Central memory CD8-positive, alpha-beta T cell (primary cell): ENCODE data around the gene EIF3B.

ENCODE experiments used
- ATAC-seq: fragments of 150-1000 bp; cut with Tn5 transposase; replicated peaks from 2 replicates; pipeline ENCODE4 v1.10.0; 2022; ENCODE audit warnings: mild to moderate bottlenecking, moderate FRiP score, moderate number of reproducible peaks; ENCODE audit not compliant: poor library complexity, severe bottlenecking; ENCODE audit errors: extremely low read depth
- DNase-seq, 2 donors: peaks; one replicate each; pipeline ENCODE4 v3.0.0; 2021; ENCODE audit warnings: low spot score in 2 of 2
- H3K27ac Mint-ChIP-seq: one replicate; pipeline ENCODE4 v1.8.0; 2022; ENCODE audit warnings: low read depth, mild to moderate bottlenecking, moderate library complexity, mixed read lengths
- H3K27me3 Mint-ChIP-seq: one replicate; pipeline ENCODE4 v1.8.0; 2022; ENCODE audit warnings: mixed read lengths
- H3K36me3 Mint-ChIP-seq: one replicate; pipeline ENCODE4 v1.8.0; 2022; ENCODE audit warnings: mild to moderate bottlenecking, moderate library complexity, mixed read lengths; ENCODE audit not compliant: insufficient read depth
- H3K4me1 Mint-ChIP-seq: one replicate; pipeline ENCODE4 v1.8.0; 2022; ENCODE audit warnings: mixed read lengths
- H3K4me3 Mint-ChIP-seq: one replicate; pipeline ENCODE4 v1.8.0; 2022; ENCODE audit warnings: mild to moderate bottlenecking, moderate library complexity, mixed read lengths
- H3K9me3 Mint-ChIP-seq: one replicate; pipeline ENCODE4 v1.8.0; 2022; ENCODE audit warnings: mixed read lengths

The EIF3B gene

DNA sequence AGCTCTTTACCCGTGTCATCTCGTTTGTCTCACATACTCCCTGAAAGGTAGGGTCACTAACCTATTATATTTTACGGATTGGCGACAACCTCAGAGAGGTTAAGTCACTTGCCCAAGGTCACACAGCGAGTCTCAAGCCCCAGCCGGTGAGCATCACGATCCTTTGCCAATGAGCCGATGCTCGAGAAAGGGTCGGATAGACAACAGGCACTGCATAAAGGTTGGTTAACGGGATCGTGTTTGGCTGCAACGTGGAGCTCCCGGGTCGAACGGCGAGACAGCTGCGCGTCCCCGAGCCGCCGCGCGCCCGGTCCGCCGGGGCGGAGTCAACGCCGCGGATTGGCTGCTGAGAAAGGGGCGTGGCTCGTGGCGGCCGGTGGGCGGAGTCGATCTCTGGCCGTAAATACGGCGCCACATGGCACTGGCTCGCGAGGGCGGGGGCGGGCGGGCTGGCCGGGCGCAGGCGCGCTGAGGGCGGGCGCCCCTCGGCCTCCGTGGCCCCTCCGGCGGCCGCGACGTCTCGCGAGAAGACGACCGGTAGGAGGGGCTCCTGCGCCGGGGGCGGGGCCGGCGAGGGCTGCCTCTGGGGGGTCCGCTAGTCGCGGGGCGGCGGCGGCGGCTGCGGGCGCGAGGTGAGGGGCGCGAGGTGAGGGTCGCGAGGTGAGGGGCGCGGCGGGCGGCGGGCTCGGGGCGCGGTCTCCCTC lies 48.5 kb downstream of the EIF3B start, which contains the start of gene CHST12:
Gene CHST12, plus strand, starts transcription at position 598 of the 704 bp plus-strand sequence. CDS start 29,029 bp downstream, outside the sequence.
- ATAC-seq, result peak; percentile 49

GRCh38 chr7:2403718-2404648 lies 49.4 kb downstream of the EIF3B start:
- ATAC-seq (peak; percentile 11), DNase-seq (peak in 1 of 2 donors; percentile 18)
- Mint-ChIP-seq H3K27ac (peak overlapping the region; percentile 92), H3K36me3 (peaks cover 17% of the 10 kb centered on the region), H3K9me3 (no peaks in the 10 kb centered on the region), H3K4me3 (peak overlapping the region; percentile 92), H3K4me1 (peaks cover 53% of the 10 kb centered on the region), H3K27me3 (no peaks in the 10 kb centered on the region)

More for the DNA sequence above, 48.5 kb downstream of the EIF3B start, which contains the start of gene CHST12:
- no peaks in the 10 kb centered on the region for H3K27me3 Mint-ChIP-seq
- peak; percentile 93 for DNase-seq
- peaks cover 17% of the 10 kb centered on the region for H3K36me3 Mint-ChIP-seq
- no peaks in the 10 kb centered on the region for H3K9me3 Mint-ChIP-seq
- H3K4me3 Mint-ChIP-seq, result peak within 1 kb of the TSS; percentile 92
- peaks cover 49% of the 10 kb centered on the region for H3K4me1 Mint-ChIP-seq
- peak within 1 kb of the TSS; percentile 92 for H3K27ac Mint-ChIP-seq

GRCh38 chr7:2404714-2405119 lies 50.1 kb downstream of the EIF3B start:
- ATAC-seq (no peak), DNase-seq (no peak)
- H3K27ac Mint-ChIP-seq, result peak overlapping the region; percentile 92
- H3K36me3 Mint-ChIP-seq, result peaks cover 17% of the 10 kb centered on the region
- no peaks in the 10 kb centered on the region for H3K9me3 Mint-ChIP-seq
- peaks cover 56% of the 10 kb centered on the region for H3K4me1 Mint-ChIP-seq
- no peaks in the 10 kb centered on the region for H3K27me3 Mint-ChIP-seq
- H3K4me3 Mint-ChIP-seq, result peak overlapping the region; percentile 92

- peaks cover 17% of the 10 kb centered on the region for H3K36me3 Mint-ChIP-seq
Observed at GRCh38 chr7:2405201-2405600, 50.6 kb downstream of the EIF3B start.

DNA sequence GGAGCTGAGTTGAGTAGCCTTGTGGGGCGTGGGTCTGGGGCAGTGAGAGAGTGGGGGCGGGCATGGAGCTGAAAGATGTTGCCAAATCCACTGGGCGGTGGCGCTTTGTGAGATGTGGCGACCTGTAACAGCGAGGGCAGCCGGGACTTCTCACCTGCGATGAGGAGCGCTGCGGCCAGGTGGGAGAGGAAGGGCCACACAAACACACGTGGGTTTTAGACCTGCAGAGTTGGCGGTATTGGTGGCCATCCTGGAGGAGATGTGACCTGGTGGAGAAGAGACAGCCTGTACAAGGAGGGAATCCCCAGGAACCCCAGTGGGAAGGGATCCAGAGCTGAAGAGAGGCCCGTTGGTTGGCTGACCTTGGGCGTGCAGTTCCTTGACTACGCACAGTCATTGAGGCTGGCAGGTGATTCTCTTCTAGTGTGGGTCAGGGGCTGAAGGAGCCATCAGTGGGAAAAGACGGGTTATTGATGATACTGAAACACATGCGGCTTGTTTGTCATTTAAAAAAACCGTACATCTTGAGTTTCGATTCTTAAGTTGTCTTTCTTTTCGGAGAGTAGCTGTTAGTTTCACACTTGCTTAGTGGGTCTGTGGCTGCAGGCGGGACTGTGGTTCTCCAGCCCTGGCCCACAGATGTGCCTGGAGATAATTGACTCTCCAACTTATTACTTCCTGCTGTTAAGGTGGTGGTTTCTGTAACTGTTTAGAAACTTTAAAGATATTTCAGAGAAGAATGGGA lies 51.1 kb downstream of the EIF3B start:
- Mint-ChIP-seq H3K36me3 (peaks cover 20% of the 10 kb centered on the region), H3K4me3 (peak overlapping the region; percentile 92), H3K27me3 (no peaks in the 10 kb centered on the region), H3K4me1 (peaks cover 62% of the 10 kb centered on the region), H3K9me3 (no peaks in the 10 kb centered on the region), H3K27ac (peak overlapping the region; percentile 92)
- peak; percentile 35 to 72 for DNase-seq
- peak; percentile 69 for ATAC-seq

More at GRCh38 chr7:2405201-2405600, 50.6 kb downstream of the EIF3B start:
- peak overlapping the region; percentile 92 for H3K4me3 Mint-ChIP-seq
- H3K4me1 Mint-ChIP-seq, result peaks cover 56% of the 10 kb centered on the region
- no peaks in the 10 kb centered on the region for H3K9me3 Mint-ChIP-seq
- H3K27me3 Mint-ChIP-seq, result no peaks in the 10 kb centered on the region
- ATAC-seq (no peak), DNase-seq (no peak)
- H3K27ac Mint-ChIP-seq, result peak overlapping the region; percentile 92

- H3K9me3 Mint-ChIP-seq, result no peaks in the 10 kb centered on the region
- peaks cover 90% of the 10 kb centered on the region for H3K4me1 Mint-ChIP-seq
- DNase-seq (no peak), ATAC-seq (no peak)
- peak overlapping the region; percentile 89 for H3K27ac Mint-ChIP-seq
- peak overlapping the region; percentile 58 for H3K4me3 Mint-ChIP-seq
- peaks cover 21% of the 10 kb centered on the region for H3K36me3 Mint-ChIP-seq
- H3K27me3 Mint-ChIP-seq, result no peaks in the 10 kb centered on the region
Observed at GRCh38 chr7:2409745-2410414, 55.3 kb downstream of the EIF3B start.

GRCh38 chr7:2411049-2411448 lies 56.4 kb downstream of the EIF3B start:
- DNase-seq, result no peak
- Mint-ChIP-seq H3K4me3 (no peak overlapping the region), H3K4me1 (peaks cover 81% of the 10 kb centered on the region), H3K27ac (peak overlapping the region; percentile 11), H3K9me3 (no peaks in the 10 kb centered on the region), H3K36me3 (peaks cover 15% of the 10 kb centered on the region), H3K27me3 (no peaks in the 10 kb centered on the region)
- ATAC-seq, result no peak

- ATAC-seq (no peak), DNase-seq (no peak)
- no peaks in the 10 kb centered on the region for H3K27me3 Mint-ChIP-seq
- H3K9me3 Mint-ChIP-seq, result no peaks in the 10 kb centered on the region
- H3K27ac Mint-ChIP-seq, result peak overlapping the region; percentile 11
- no peak overlapping the region for H3K4me3 Mint-ChIP-seq
- peaks cover 79% of the 10 kb centered on the region for H3K4me1 Mint-ChIP-seq
- H3K36me3 Mint-ChIP-seq, result peaks cover 17% of the 10 kb centered on the region
Observed at GRCh38 chr7:2411815-2412586, 57.4 kb downstream of the EIF3B start.

GRCh38 chr7:2412587-2413201 lies 58.1 kb downstream of the EIF3B start:
- Mint-ChIP-seq H3K36me3 (peaks cover 17% of the 10 kb centered on the region), H3K9me3 (no peaks in the 10 kb centered on the region), H3K27me3 (no peaks in the 10 kb centered on the region), H3K4me1 (peaks cover 81% of the 10 kb centered on the region), H3K4me3 (peak overlapping the region; percentile 54), H3K27ac (peak overlapping the region; percentile 85)
- DNase-seq (no peak), ATAC-seq (no peak)

DNA sequence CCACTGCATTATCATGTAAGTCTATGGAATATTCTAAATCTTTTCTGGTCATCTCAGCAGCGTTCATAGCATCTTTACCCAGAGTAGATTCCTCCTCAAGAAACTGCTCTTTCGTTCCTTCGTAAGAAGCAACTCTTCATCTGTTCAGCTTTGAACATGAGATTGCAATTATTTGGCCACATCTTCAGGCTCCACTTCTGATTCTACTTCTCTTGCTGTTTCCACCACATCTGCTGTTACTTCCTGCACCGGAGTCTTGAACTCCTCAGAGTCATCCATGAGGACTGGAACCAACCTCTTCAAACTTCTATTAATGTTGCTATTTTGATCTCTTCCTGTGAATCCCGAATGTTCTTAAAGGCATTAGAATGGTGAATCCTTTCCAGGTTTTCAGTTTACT lies 61.4 kb downstream of the EIF3B start:
- peak overlapping the region; percentile 6 for H3K27ac Mint-ChIP-seq
- H3K27me3 Mint-ChIP-seq, result no peaks in the 10 kb centered on the region
- ATAC-seq (no peak), DNase-seq (no peak)
- H3K9me3 Mint-ChIP-seq, result no peaks in the 10 kb centered on the region
- H3K4me1 Mint-ChIP-seq, result peaks cover 57% of the 10 kb centered on the region
- H3K36me3 Mint-ChIP-seq, result peaks cover 22% of the 10 kb centered on the region
- H3K4me3 Mint-ChIP-seq, result peak overlapping the region; percentile 0

- peaks cover 55% of the 10 kb centered on the region for H3K4me1 Mint-ChIP-seq
- H3K4me3 Mint-ChIP-seq, result peak overlapping the region; percentile 0
- H3K27ac Mint-ChIP-seq, result peak overlapping the region; percentile 6
- DNase-seq (no peak), ATAC-seq (no peak)
- H3K27me3 Mint-ChIP-seq, result no peaks in the 10 kb centered on the region
- H3K9me3 Mint-ChIP-seq, result no peaks in the 10 kb centered on the region
- H3K36me3 Mint-ChIP-seq, result peaks cover 26% of the 10 kb centered on the region
Observed at GRCh38 chr7:2416650-2417049, 62.0 kb downstream of the EIF3B start.
